NCI-H2196 treated with DMSO at 0.1 percent for 48 hours (cell line): Measurements from ENCODE around the gene TSSK2.
A peak's percentile ranks its signal among the peaks of the same experiment; 100 is the strongest.

Source experiments
- DNase-seq: peaks from one replicate; lab custom pipeline; 2025; ENCODE audit not compliant: unreplicated experiment; lab: John Stamatoyannopoulos, UW

TSSK2 gene

DNA sequence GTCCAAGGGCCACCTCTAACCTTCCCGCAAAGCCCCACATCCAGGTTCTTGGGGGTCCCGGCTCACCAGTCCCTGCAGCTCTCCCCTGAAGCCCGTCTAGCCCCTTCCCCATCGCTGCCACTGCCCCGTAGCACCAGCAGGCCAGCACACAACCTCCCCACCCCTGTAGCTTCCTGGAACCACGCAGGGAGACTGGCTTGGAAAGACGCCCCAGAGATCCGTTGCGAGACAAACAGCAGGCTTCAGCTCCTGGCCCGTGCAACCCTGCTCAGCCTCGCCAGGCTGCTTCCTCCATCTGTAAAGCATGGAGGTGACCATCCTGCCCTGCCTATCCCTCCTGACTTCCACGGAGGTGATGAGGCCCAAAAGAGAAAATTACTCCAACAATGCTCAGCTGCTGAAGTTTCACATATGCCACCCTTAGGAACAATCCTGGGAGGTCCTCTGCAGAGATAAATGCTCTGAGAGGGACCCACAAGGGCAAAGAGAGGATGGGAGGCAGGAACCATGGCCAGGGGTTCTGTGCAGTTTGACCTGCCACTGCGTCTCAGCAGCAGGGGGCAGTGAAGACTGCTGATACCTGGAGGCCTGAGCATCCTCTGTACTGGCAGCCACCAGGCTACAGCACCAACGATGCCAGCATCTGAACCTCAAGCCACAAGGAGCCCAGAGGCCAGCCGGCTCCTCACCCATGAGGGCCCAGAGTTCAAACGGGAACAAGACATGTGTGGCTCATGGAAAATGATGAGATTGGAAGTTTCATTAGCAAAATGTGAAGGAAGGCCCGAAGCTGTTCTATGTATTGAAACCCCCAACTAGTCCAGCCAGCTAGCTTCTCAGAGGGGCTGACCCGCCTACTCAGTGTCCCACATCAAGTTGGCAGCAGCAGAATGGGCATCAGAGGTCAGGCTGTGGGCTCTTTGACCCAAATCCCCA, 25.0 kb upstream of the TSSK2 start:
- no peak for DNase-seq

DNA sequence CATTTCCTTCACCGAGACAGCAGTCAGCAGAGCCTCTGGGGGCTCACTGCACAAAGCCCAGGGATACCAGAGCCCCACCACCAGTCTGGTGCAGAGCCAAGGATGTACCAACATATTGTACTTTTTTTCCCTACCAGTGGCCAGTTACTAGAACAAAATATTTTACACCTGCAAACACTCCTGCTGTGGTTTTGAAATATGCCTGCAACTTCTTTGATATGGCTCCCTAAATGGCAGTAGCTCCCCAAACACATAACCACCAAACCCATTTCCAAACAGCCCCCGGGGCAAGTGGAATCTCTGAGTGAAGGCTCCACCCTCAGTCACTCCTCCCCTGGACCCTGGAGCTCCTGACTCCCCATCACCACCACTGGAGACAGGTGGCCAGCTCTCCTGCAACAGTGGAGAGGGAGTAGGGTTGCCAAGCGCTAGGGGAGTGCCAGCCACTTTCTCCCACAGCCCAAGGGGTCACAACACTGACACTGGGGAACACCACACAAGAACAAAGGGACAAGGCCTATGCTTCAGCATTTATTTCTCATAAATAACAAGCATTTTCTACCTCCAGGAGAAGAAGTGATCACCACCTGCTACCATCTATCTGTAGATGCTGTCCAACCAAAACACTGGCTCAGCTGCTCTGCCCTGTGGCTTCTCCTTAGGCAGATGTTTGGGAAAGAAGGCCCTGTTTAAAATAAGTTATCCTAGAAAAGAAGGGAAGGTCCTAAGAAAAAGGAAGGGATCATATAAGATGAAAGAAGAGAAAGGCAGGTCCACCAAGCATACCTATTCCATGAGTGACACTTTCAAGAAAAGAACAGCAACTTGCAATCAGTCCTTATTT, 24.0 kb upstream of the TSSK2 start:
- DNase-seq, result no peak

DNA sequence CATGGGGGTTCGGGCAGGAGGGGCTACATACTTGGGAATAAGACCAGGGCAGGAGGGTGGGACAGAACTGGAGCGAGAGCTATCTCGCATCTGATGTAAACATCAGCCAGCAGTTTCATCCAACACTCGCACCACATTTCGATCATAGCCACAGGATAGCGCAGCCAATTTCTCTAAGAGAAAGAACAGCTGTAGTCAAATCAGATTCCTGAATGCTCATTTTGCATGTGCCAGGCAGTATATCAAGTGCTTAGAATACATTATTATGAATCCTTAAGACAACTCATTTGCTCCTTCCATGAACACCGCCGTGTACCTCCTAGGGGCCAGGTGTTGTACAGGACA, 23.4 kb upstream of the TSSK2 start:
- DNase-seq, result no peak

DNA sequence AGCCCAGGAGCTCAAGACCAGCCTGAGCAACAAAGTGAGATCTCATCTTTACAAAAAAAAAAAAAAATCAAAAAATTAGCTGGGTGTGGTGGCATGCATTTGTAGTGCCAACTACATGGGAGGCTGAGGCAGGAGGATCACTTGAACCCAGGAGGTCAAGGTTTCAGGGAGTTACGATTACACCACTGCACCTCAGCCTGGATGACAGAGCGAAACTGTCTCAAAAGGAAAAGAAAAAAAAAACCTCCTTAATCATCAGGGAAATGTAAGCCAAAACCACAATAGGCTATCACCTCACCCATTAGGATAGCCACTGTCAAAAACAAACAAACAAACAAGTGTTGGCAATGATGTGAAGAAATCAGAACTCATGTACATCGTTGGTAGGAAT, 22.3 kb upstream of the TSSK2 start:
- no peak for DNase-seq

DNA sequence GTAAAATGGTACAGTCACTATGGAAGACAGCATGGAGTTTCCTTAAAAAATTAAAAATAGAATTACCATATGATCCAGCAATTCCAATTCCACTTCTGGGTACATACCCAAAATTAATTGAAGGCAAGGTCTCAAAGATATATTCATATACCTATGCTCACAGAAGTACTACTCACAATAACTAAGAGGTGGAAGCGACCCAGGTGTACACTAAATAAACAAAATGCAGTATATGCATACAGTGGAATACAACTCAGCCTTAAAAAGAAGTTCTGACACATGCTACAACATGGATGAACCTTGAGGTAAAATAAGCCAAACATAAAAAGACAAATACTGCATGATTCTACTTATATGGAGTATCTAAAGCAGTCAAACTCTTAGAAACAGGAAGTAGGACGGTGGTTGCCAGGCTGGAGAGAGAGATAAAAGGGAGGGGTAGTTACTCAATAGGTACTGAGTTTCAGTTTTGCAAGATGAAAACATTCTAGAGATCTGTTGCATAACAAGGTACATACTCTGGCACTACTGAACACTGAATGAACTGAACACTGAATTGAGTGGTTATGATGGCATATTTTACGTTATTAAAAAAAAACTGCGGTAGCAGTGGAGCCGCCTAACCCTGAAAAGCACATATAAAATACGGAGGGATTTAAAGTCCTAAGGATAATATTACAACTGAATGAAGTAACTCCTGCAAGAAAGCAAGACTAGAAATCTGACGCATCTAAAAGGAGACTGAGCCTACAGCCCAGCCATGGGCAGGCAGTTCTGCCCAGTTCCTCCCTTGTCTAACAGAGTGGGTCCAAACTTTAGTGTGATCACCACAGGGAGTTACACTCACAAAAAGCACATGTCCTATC, 21.7 kb upstream of the TSSK2 start:
- peak; percentile 24 for DNase-seq

DNA sequence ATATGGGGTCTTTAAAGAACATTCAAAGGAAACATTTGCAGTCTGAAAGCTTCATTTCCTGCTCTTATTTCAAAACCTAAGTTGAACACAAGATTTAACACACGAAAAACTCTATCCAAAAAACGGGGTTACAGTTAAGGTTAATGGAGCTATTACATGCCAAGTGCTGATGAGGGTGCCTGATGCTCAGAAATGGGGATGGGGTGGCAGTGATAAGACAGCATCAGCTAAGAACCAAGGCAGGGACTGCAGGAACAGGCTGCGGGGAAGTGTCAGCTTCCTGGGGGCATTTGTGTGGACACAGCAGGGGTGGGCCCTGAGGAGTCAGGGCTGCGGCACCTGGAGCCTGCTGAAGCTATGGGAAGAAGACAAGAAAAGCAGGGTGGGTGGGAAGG, 21.0 kb upstream of the TSSK2 start:
- DNase-seq, result no peak

DNA sequence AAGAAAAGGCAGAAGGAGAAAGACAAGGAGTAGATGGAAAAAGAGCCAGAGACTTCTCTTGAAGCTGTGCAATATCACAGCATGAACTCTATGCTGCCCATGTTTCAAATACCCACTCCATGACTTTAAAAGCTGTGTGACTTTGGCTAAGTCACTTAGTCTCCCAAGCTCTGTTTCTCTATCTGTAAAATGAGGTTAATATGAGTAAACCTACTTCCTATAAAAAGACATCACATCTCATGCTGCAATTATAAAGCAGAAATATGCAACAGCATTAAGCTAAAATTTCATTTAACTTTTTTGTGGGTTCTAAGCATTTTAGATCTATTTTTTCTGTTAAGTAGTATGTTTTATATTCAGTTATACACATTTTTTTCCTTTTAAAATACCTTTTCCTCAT, 20.5 kb upstream of the TSSK2 start:
- no peak for DNase-seq

DNA sequence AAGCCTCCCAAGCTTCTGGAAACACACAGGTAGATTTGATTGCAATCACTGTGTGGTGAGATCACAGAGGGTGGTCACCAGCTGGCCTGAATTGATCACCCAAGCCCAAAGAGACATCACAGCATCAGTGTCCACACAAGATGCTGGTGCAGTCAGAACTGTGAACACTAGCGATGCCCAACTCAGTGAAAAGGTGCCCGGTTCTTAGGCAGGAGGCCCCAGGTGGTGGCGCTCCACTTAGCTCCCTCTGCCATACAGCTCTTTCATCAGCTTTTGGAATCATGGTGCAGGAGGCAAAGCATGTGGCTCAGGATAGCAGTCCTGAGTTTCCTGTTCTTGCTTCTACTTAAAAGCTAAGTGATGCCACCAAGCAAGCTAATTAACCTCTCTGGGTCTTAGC, 20.0 kb upstream of the TSSK2 start:
- DNase-seq, result no peak

DNA sequence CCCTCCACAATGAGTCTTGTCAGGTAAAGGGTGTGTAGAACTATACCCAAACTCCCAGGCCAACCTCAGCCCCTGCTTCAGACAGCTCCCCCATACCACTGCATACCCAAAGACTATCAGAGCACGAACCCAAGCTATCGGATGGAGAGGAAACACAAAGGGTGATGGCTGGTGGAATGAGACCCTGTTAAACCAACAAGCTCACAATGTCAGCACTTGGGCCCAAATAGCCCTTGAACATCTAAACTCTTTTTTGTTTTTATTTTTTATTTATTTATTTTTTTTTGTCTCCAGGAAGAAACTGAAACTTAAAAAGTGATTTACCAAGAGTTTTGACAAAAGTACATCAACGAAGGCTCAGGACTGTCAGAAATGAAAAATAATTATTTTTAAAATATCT, 19.5 kb upstream of the TSSK2 start:
- DNase-seq, result no peak

DNA sequence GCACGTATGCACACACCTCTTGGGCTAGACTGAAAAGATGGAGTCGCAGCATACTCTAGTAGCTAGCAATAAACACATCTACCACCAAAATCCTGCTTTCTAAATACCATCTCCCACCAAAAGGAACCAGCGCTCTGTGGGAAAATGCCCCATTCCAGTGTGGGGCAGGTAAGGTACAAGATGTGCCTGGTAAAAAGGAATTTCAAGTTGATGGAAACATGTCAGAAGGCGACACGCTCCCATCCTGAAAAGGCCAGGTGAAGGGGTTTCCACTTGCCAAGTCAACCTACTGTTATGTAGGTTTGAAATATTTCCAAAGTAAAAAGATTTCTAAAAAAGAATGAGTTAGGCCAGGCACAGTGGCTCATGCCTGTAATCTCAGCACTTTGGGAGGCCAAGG, 17.7 kb upstream of the TSSK2 start:
- DNase-seq, result no peak

DNA sequence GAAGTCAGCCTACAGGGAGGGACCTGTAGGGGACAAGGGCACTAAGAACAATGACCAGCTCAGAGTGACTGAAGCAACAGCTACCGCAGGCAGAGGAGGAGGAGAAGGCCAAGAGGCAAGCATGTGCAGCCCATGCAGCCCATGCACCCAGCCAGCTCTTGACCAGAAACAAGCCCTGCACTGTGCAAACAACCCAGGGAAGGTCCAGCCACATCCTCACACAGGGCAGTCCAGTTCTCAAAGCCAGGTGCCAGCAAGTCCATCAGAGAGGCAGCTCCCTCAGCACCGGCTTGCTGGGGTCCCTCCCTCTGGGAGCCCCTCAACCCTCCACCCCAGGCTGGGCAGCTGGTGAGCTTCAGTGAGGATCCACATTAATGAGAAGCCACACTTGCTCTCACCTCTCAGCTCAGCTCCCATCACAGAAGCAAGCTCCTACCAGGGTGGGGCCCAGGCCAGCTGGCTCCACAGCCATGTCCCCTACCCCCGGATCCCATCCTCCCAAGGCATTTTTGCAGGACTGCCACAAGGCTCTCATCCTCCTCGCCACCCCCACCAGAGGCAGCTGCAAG, 16.0 kb upstream of the TSSK2 start:
- DNase-seq, result no peak

DNA sequence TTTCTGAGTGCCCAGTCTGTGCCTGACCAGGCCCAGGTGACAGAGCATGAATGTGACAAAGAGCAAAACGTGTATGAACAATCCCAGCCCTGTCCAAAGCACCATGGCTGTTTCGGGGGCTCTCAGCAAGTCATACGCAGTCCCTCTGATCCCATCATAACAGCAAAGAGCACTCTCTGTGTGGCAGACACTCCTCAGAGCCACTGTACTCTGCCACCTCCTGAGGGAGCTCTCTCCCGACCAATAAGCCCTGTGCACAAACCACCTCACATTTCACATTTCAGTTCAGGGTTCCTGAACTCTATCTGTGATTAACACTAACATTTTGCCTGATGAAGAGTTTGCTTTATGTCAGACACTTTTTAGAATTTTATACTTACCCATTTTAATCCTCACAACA, 15.5 kb upstream of the TSSK2 start:
- no peak for DNase-seq

DNA sequence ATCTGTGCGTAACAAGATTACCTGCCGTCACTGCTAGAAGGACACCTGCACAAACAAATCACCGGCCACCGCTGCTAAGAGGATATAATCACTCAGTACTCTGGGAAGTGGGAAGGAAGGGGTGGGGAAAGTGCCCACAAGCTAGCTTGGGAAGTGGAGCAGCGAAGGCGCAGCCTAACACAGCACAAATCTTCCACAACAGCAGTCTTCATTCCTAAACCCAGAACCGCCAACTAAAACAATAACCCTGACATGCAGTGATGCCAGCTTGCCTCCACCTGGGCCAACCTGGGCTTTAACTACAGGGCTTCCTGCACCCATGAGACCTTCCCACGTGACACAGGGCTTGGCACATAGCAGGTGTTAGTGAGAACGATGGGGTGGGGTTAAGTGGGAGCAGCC, 14.0 kb upstream of the TSSK2 start:
- DNase-seq, result peak; percentile 68

DNA sequence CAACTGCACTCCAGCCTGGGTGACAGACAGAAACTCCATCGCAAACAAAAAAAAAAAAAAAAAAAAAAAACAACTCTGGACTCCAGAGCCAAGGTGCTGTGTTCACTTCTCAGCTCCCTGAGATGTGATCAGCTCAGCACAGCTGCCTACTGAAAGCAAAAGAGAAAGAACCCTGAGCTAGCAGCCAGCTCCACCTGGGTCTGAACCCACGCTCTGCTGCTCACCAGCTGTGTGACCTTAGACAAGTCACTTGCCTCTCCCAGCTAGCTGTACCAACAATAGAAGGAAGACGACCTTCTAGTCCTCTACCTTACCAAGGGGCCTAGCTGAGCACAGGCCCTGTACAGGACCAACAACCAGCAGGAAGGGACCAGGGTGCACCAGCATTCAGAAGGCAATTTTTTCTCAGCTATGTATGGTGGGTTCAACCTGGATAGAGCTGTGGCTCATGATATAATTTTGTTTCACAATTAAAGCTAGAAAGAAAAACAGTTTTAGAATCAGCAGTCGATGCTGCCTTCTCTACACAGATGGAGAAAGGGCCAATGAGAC, 12.7 kb upstream of the TSSK2 start:
- DNase-seq, result no peak

DNA sequence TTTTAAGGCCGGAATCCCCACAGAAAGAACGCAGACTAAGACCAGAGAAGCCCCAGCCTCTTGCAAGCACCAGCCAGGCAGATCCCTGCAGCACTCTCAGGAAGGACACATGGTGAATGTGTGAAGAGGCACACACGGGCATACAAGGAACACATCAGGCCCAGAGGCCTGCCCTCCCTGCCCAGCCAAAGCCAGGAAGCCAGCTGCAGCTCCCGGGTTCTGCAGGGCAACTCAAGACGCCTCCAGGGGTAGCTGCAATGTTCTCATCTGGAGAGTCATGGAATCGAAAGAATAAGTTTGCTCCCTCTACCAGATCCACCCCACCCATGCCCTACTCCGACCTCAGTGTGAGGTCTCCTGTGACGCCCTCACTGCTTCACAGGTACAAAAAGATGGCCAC, 11.2 kb upstream of the TSSK2 start:
- DNase-seq, result no peak

DNA sequence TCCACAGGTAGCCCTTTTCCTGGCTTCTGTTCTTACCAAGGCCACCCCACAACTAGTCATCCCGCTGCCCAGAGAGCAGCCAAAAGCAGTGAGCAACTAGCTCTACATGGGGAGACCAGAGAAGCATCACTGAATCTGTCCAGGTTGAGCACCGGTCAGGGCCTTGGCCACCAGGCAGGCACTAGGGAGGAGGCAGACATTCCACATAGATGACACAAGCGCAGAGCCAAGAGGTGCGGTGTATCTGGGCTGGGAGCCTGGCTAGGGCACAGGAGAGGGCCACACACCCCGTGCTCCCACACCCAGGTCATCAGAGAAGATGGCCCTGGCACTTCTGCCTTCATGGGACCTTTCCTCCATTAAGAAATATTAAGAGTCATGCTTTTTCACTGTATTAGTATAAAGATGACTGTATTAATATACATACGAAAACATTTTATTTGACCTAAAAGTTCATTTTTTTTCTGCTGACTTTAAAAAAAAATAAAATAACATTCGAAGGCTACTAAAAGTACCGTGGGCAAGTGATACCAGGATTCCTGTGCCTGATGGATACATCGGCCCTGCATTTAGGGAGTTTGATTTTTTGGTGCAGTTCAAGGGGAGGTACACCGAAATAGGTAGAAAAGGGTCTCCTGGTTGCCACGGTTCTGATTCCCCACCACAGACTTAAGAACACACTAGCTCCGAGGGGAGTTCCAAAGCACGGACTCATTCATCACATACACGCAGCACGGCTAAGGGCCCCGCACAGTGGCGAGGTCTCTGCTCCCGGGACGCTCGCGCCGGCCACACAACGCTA, 10.1 kb upstream of the TSSK2 start:
- DNase-seq, result no peak

DNA sequence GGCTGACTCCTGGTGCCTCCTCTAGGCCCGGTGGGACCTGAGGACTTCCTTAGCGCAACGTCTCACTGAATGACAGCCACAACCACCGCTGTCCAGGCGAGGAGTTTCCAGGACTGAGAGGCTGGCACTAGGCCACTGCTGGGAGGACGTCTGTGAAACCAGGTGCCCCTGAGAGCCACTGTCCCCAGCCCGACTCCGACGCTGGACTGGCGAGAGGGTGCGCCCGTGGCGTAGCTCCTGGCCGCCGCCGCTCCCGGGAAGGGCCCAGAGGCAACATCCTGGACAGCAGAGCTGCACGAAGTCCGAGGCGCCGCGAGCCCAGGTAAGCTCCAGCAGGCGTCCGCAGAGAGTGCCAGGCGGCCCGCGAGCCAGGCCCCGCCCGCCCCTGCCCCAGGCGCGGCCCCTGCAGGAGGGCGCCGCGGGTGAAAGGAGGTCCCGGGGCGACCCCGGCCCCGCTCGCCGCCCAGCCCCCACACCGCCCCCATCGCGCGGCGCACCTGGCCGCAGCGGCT, 9.4 kb upstream of the TSSK2 start:
- DNase-seq, result no peak

DNA sequence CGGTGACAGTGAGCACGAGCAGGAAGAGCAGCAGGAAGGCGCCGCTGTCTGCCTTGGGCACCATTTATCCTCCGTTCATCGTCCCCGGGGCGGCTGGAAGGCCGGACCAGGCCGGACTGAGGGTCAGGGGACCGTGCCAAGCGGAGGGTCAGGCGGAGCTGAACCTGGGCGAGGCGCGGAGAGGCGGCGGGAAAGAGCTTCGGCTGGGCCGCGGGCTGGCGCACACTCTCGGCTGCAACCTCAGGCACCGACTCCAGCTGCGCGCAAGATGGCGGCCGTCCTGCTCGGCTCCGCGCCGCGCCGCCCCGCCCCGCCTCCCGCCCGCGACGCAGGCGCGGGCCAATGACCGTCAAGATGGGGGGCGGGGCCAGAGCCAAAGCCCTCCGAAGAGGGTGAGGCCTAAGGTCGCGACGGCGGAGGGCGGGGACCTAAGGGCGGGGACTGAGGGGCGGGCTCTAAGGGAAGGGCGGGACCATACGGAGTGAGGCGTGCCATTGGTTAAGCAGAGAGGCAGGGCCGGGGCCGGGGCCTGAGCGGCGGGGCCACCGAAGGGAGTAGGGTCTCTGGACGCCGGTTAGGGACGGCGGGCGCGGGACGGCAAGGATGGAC, 8.9 kb upstream of the TSSK2 start, which contains the start of gene DGCR2:
Gene DGCR2 (minus strand): TSS at position 270 of the 609 bp plus-strand sequence. CDS start 206 bp downstream, at position 64.
- peak; percentile 90 for DNase-seq
